AG04450 (cell line): Measurements from ENCODE around the gene GRB7. TPM values are rescaled to one million over a fixed set of nuclear protein-coding genes. Genes with fewer than 3 reads are reported as not detected.

ENCODE experiments used
- CTCF ChIA-PET: fragments of 300-600, 350-600 bp; formaldehyde crosslinking; extraction: SDS; loops from one replicate; lab custom pipeline; 2022; ENCODE audit warnings: antibody characterized with exemption, inconsistent platforms; lab: Charles Lee
- POLR2A ChIA-PET: fragments of 350-600 bp; formaldehyde crosslinking; extraction: SDS; loops from one replicate; lab custom pipeline; 2021; ENCODE audit warnings: antibody characterized with exemption, inconsistent platforms; lab: Yijun Ruan, JAX
- DNase-seq: peaks from one replicate; pipeline ENCODE4 v3.0.0-alpha.2; 2011; ENCODE audit warnings: low read depth, low spot score
- H3K27ac ChIP-seq: one replicate; pipeline ENCODE4 v1.5.1; 2012; ENCODE audit warnings: low read depth, low read length, control low read depth
- H3K27me3 ChIP-seq: one replicate; pipeline ENCODE4 v1.6.0; 2012; ENCODE audit warnings: low read length; ENCODE audit not compliant: control insufficient read depth, insufficient read depth
- H3K4me3 ChIP-seq: 2 replicates; pipeline ENCODE4 v1.5.1; 2011; ENCODE audit warnings: mild to moderate bottlenecking, low read depth, low read length, control low read depth
- H3K9me3 ChIP-seq: 2 replicates; pipeline ENCODE4 v1.5.1; 2012; ENCODE audit warnings: low read length; ENCODE audit not compliant: control insufficient read depth, insufficient read depth
- polyA plus RNA-seq: library from polyadenylated mRNA; depleted of rRNA; stranded (reverse); fragments of >200 nt; gene quantifications from 2 replicates; pipeline ENCODE4 v1.2.3, GENCODE V29; 2011
- TF ChIP-seq, protein P1 (sequence below): IDR thresholded peaks from 2 replicates; pipeline ENCODE4 v1.5.1; 2011; ENCODE audit warnings: low read depth, low read length, control low read depth, inconsistent platforms

Gene GRB7
- polyA plus RNA-seq, 1 experiment, result 0.05 TPM

DNA sequence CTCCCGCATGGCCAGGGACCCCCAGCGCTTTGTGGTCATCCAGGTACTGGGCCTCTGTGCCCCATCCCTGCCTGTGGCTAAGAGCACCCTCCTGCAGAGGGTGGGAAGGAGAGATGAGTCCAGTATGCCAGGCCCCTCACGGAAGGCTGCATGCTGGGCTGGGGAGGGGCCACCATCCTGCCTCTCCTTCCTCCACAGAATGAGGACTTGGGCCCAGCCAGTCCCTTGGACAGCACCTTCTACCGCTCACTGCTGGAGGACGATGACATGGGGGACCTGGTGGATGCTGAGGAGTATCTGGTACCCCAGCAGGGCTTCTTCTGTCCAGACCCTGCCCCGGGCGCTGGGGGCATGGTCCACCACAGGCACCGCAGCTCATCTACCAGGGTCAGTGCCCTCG is 11.1 kb upstream of the GRB7 start:
- no peaks in the 10 kb centered on the region; the same call in 1 of the 2 replicates for H3K9me3 ChIP-seq
- CTCF ChIA-PET, result no interaction called here
- POLR2A ChIA-PET, result no interaction called here
- TF ChIP-seq, protein P1, sequence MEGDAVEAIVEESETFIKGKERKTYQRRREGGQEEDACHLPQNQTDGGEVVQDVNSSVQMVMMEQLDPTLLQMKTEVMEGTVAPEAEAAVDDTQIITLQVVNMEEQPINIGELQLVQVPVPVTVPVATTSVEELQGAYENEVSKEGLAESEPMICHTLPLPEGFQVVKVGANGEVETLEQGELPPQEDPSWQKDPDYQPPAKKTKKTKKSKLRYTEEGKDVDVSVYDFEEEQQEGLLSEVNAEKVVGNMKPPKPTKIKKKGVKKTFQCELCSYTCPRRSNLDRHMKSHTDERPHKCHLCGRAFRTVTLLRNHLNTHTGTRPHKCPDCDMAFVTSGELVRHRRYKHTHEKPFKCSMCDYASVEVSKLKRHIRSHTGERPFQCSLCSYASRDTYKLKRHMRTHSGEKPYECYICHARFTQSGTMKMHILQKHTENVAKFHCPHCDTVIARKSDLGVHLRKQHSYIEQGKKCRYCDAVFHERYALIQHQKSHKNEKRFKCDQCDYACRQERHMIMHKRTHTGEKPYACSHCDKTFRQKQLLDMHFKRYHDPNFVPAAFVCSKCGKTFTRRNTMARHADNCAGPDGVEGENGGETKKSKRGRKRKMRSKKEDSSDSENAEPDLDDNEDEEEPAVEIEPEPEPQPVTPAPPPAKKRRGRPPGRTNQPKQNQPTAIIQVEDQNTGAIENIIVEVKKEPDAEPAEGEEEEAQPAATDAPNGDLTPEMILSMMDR, result no peak
- no peak overlapping the region for H3K4me3 ChIP-seq
- no peak overlapping the region for H3K27ac ChIP-seq
- H3K27me3 ChIP-seq, result no peaks in the 10 kb centered on the region
- no peak for DNase-seq

DNA sequence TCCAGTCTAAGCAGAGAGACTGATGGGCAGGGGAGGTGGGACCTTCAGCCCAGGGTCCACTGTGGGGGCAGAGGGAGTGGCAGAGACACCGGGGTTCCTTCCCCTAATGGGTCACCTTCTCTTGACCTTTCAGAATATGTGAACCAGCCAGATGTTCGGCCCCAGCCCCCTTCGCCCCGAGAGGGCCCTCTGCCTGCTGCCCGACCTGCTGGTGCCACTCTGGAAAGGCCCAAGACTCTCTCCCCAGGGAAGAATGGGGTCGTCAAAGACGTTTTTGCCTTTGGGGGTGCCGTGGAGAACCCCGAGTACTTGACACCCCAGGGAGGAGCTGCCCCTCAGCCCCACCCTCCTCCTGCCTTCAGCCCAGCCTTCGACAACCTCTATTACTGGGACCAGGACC is 10.2 kb upstream of the GRB7 start:
- TF ChIP-seq, protein P1, result no peak
- no peak overlapping the region for H3K27ac ChIP-seq
- ChIA-PET CTCF (no interaction called here), POLR2A (no interaction called here)
- DNase-seq, result no peak
- no peak overlapping the region for H3K4me3 ChIP-seq
- no peaks in the 10 kb centered on the region for H3K27me3 ChIP-seq
- no peaks in the 10 kb centered on the region; the same call in 1 of the 2 replicates for H3K9me3 ChIP-seq

DNA sequence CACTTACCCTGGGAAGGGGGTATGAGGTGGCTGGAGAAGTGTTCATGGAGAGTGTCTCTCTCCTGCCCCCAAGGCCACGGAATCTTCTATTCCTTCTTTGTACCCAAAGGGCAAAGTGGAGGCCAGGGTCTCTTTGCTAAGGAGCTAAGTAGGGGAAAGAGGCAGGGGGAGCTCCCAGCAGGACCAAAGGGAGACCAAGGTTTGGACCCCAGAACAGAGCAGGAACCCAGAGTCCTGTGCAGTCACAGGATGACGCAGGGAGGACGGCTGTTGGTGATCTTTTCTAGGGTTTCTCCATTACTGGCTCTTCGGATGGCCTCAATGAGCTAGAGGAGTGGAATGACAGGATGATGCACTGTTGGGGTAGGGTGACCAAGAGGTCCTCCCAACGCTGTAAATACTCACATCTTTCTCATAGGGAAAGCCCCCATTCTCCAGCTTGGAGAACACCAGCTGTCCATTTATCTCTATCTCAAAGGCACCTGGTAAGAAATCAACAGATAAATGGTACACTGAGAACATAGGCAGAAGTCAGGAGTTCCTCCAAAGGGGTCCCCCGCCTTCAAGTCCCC is 8.4 kb upstream of the GRB7 start:
- H3K27me3 ChIP-seq, result no peaks in the 10 kb centered on the region
- H3K4me3 ChIP-seq, result peak overlapping the region; percentile 86
- no peak for DNase-seq
- H3K27ac ChIP-seq, result no peak overlapping the region
- ChIA-PET CTCF (interaction anchor here (0.6 to 3.1 kb wide), 20 partner anchors 10 to 199 kb away, joined by 3 to 20 read pairs (median 5); partner anchors contain the start of genes ERBB2 and PGAP3), POLR2A (interaction anchor here (0.6 to 1.9 kb wide), 9 partner anchors 11 to 507 kb away, joined by 3 to 9 read pairs (median 5); partner anchors contain the start of genes ERBB2, PGAP3 and PSMD3)
- no peaks in the 10 kb centered on the region; the same call in 1 of the 2 replicates for H3K9me3 ChIP-seq
- TF ChIP-seq, protein P1, result no peak

DNA sequence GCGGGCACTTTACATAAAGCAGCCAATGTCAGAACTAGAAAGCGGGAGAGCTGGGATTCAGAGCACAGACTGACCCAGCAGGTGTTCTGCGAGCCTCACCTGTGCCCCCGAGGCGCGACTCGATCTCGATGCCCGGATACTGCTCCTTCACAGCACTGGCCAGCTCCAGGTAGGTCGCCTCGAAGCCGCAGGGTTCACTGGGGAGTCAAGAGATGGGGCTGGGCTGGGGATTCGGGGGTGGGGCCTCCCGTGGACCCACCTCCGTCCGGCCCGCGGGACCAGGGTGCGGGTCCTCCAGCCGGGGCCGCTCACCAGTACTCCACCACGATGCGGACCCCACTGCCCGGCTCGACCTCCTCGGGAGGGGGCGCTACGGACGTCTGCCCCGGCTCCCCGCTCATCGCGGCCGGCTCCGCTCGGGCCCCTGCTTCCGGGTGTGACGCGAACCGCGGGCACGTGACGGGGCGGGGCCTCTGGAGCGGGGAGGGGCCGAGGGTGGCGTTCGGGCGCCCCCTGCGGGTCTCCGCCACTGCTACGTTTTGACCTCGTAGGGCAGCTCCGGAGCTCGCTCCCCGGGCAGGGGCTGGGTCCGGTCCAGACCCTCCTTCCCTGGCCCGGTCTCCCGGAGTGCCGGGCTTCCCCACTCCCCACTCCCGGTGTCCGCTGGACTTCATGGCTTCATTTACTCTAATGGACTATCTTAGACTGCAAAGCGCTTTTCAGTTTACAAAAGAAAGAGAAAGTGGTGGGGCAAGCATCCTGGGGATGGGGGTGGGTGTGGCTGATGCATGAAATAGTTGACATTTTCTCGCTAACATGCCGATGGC is 7.4 kb upstream of the GRB7 start, which contains the start of gene MIEN1:
TSS of gene MIEN1 (minus strand) at position 438 of the 827 bp plus-strand sequence. CDS start at position 401, 37 bp downstream.
- no peaks in the 10 kb centered on the region for H3K27me3 ChIP-seq
- no peaks in the 10 kb centered on the region; the same call in 1 of the 2 replicates for H3K9me3 ChIP-seq
- TF ChIP-seq, protein P1, result peak; percentile 76
- peak; percentile 45 for DNase-seq
- ChIA-PET POLR2A (interaction anchor here (0.6 to 1.9 kb wide), 11 partner anchors 12 to 508 kb away, joined by 3 to 9 read pairs (median 5); partner anchors contain the start of genes ERBB2, PGAP3 and PSMD3), CTCF (interaction anchor here (0.6 to 3.1 kb wide), 21 partner anchors 9 to 250 kb away, joined by 3 to 20 read pairs (median 5); partner anchors contain the start of genes ERBB2 and PGAP3)
- H3K4me3 ChIP-seq, result peak within 1 kb of the TSS; percentile 86
- H3K27ac ChIP-seq, result peak within 1 kb of the TSS; percentile 31
